Neutrophil (primary cell): ENCODE data around the gene TYK2.
"Not testable (repeated sequence)": the region's sequence is repeated elsewhere in the genome, so short reads cannot be mapped to it uniquely, and the experiment has no call there.

Experiments used
- H3K27ac ChIP-seq: fragments of 200-600 bp; sonication (generic); 2 replicates; pipeline ENCODE4 v1.5.1; 2016; ENCODE audit warnings: mild to moderate bottlenecking, moderate library complexity
- H3K27me3 ChIP-seq: fragments of 200-600 bp; sonication (generic); 2 replicates; pipeline ENCODE4 v1.6.0; 2016; ENCODE audit warnings: mild to moderate bottlenecking
- H3K36me3 ChIP-seq: fragments of 200-600 bp; sonication (generic); 2 replicates; pipeline ENCODE4 v1.5.1; 2017
- H3K4me1 ChIP-seq, 2 experiments: fragments of 200-600 bp in 1 of 2; sonication (generic) in 1 of 2; 1 replicate in 1 of 2; 2 replicates in 1 of 2; pipeline versions ENCODE4 v1.5.1 to v1.6.1; 2013 to 2016; ENCODE audit warnings: low read depth in 1 of 2, low read length in 1 of 2, mild to moderate bottlenecking in 1 of 2, moderate library complexity in 1 of 2; ENCODE audit not compliant: control insufficient read depth in 1 of 2, insufficient read depth in 1 of 2
- H3K4me3 ChIP-seq, 2 experiments: fragments of 200-600 bp in 1 of 2; sonication (generic) in 1 of 2; 1 replicate in 1 of 2; 2 replicates in 1 of 2; pipeline ENCODE4 v1.5.1; 2013 to 2016; ENCODE audit warnings: low read depth in 1 of 2, low read length in 1 of 2, mild to moderate bottlenecking in 1 of 2, moderate library complexity in 1 of 2
- H3K9me3 ChIP-seq: fragments of 200-600 bp; sonication (generic); 2 replicates; pipeline ENCODE4 v1.5.1; 2016
- TF ChIP-seq, protein P1 (sequence below): fragments of 200-600 bp; sonication (generic); IDR thresholded peaks from 2 replicates; pipeline ENCODE4 v1.5.1; 2016; ENCODE audit warnings: antibody characterized with exemption

The TYK2 gene

DNA sequence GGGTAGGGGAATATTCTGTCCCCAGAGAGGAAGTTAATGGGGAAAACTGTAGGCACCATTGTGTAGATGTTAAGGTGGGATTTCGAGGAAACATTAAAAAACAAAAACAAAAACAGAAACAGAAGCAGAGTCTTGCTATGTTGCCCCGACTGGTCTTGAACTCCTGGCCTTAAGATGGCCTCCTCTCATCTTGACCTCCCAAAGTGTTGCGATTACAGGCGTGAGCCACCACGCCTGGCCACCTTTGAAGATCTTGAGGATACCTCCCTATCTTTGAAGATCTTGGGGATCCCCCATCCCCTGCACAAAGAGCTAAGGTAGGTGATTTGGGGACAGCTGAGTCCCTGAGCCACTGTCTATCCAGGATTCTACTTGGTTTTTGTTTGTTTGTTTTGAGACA is 40.4 kb downstream of the TYK2 start:
- Histone ChIP-seq H3K4me3 (peak overlapping the region; percentile 81 to 97), H3K4me1 (peaks cover 55 to 68% of the 10 kb centered on the region in 2 experiments), H3K36me3 (peaks cover 29% of the 10 kb centered on the region), H3K9me3 (no peaks in the 10 kb centered on the region), H3K27me3 (no peaks in the 10 kb centered on the region), H3K27ac (peak overlapping the region; percentile 96)
- TF ChIP-seq, protein P1, sequence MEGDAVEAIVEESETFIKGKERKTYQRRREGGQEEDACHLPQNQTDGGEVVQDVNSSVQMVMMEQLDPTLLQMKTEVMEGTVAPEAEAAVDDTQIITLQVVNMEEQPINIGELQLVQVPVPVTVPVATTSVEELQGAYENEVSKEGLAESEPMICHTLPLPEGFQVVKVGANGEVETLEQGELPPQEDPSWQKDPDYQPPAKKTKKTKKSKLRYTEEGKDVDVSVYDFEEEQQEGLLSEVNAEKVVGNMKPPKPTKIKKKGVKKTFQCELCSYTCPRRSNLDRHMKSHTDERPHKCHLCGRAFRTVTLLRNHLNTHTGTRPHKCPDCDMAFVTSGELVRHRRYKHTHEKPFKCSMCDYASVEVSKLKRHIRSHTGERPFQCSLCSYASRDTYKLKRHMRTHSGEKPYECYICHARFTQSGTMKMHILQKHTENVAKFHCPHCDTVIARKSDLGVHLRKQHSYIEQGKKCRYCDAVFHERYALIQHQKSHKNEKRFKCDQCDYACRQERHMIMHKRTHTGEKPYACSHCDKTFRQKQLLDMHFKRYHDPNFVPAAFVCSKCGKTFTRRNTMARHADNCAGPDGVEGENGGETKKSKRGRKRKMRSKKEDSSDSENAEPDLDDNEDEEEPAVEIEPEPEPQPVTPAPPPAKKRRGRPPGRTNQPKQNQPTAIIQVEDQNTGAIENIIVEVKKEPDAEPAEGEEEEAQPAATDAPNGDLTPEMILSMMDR, result no peak

DNA sequence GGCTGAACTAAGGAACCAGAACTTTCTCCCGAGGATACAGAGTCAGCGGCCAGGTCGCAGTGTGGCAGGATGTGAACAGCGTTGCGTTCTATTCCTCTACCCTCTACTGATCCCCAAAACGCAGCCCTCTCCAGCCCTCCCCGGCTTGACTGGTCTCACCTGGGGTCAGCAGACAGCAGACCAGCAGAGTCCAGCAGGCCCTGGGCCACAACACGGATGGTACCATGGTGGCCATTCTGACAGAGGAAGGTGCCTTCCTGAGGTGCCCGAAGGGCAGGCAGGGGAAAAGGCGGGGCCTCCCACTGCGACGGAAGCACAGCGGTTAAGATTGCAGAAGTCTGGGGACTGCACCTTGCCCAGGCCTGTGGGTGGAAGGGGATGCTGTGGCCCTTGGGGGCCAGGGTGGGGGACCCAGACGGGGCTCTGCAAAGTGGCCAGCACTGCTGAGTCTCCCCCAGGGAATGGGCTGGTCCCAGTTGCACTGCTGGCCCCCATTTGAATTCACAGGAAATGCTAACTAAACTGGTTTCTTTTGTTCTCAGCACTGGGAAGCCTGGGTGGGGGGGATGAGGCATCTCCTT is 40.9 kb downstream of the TYK2 start, which contains the start of gene ICAM3:
ICAM3 (minus strand) TSS at position 245 of the 581 bp plus-strand sequence; CDS start at position 235, 10 bp downstream.
- no peaks in the 10 kb centered on the region for H3K27me3 ChIP-seq
- H3K27ac ChIP-seq, result peak within 1 kb of the TSS; percentile 96
- TF ChIP-seq, protein P1, result peak; percentile 25
- peak within 1 kb of the TSS; percentile 81 to 97 for H3K4me3 ChIP-seq
- H3K4me1 ChIP-seq, result peaks cover 55 to 68% of the 10 kb centered on the region in 2 experiments
- H3K36me3 ChIP-seq, result peaks cover 34% of the 10 kb centered on the region
- no peaks in the 10 kb centered on the region for H3K9me3 ChIP-seq

DNA sequence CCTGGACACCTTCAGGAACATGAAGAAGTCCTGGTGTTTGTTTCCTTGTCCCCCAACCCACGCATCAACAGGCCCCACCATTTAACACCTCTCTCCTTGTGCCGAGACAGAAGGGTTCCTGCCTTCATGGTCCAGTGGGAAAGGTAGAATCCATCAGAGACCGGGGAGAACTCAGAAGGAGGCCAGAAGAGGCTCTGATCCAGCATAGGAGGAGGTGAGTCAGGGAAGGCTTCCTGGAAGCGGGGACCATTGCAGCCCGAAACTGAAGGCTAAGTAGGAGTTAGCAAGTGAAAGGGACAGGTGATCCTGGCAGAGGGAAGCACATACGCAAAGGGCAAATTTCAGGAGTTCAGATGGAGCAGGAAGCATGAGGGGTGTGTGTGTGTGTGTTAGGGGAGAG is 41.4 kb downstream of the TYK2 start:
- H3K4me3 ChIP-seq, result peak overlapping the region; percentile 81 to 97
- no peaks in the 10 kb centered on the region for H3K27me3 ChIP-seq
- TF ChIP-seq, protein P1, result no peak
- peak overlapping the region; percentile 96 for H3K27ac ChIP-seq
- H3K4me1 ChIP-seq, result peaks cover 56 to 70% of the 10 kb centered on the region in 2 experiments
- peaks cover 39% of the 10 kb centered on the region for H3K36me3 ChIP-seq
- H3K9me3 ChIP-seq, result peaks cover 3% of the 10 kb centered on the region

DNA sequence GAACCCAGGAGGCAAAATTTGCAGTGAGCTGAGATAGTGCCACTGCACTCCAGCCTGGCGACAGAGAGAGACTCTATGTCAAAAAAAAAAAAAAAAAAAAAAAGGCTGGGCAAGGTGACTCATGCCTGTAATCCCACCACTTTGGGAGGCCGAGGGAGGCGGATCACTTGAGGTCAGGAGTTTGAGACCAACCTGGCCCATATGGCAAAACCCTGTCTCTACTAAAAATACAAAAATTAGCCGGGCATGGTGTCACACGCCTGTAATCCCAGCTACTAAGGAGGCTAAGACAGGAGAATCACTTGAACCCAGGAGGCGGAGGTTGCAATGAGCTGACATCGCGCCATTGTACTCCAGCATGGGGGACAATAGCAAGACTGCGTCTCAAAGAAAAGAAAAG is 43.6 kb downstream of the TYK2 start:
- not testable (repeated sequence) for H3K27me3 ChIP-seq, H3K9me3 ChIP-seq
- H3K27ac ChIP-seq, result peak overlapping the region; percentile 87
- H3K4me3 ChIP-seq, result peak overlapping the region; percentile 5 to 81
- peaks cover 72 to 86% of the 10 kb centered on the region in 2 experiments for H3K4me1 ChIP-seq
- peaks cover 58% of the 10 kb centered on the region for H3K36me3 ChIP-seq

DNA sequence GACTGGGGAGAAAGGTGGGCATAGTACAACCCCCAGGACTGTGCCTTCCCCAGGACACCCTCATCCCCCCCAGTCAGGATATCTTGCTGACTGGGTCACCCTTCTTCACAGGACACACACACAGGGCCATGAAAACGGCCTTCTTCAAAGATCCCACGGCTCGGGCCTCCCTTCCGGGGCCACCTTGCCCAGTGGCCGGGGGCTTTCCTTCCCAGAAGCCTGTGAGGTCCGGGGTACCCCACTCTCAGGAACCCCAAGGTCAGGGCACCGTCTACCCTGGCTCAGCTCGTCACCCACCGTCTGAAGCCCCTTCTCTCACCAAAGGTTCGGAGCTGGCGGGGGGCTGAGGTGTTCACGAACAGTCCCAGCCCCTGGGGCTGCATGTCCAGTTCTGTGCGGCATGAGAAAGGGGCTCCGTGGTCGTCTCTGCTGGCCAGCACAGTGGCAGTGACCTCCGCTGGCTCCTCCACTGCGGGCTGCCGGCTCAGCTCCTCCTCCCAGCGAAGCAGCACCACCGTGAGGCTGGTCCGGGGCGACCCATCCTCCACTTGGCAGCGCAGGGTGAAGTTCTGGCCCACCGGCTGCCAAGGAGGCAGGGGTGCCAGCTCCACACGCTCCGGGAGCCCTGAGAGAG is 44.9 kb downstream of the TYK2 start:
- Histone ChIP-seq H3K4me3 (peak overlapping the region in 1 of 2 experiments; percentile 81), H3K36me3 (peaks cover 62% of the 10 kb centered on the region), H3K9me3 (peaks cover 3% of the 10 kb centered on the region), H3K27me3 (no peaks in the 10 kb centered on the region), H3K4me1 (peaks cover 67 to 83% of the 10 kb centered on the region in 2 experiments), H3K27ac (peak overlapping the region; percentile 87)
- TF ChIP-seq, protein P1, result no peak
